ENCODE measurements around the gene SLC25A30. TPM values are rescaled to one million over a fixed set of nuclear protein-coding genes. Genes with fewer than 3 reads are reported as not detected.
A peak's percentile ranks its signal among the peaks of the same experiment; 100 is the strongest.

Gene SLC25A30
- total and polyA plus RNA-seq, 11 donors = 27.9 to 208 (median 117) TPM

GRCh38 chr13:45410001-45410400 is 8.2 kb downstream of the SLC25A30 start:
- no peak overlapping the region for H3K4me3 ChIP-seq
- TF ChIP-seq CTCF (IDR thresholded peaks at IDR 0.05) (no peak), POLR2A (IDR thresholded peaks at IDR 0.05) (no peak)
- peaks cover under 1 to 36% (median 21%) of the 10 kb centered on the region in 12 donors for H3K4me1 ChIP-seq
- 62 to 75% (median 67%) methylated on average over 2 of the region's 2 CpGs for WGBS, 4 donors
- ATAC-seq (no peak), DNase-seq (no peak)
- no peaks in the 10 kb centered on the region for H3K27me3 ChIP-seq
- intact Hi-C loops (cut with DNase I) = no loop called here
- peaks cover 0 to 67% (median 59%) of the 10 kb centered on the region in 9 donors for H3K36me3 ChIP-seq
- H3K27ac ChIP-seq = no peak overlapping the region
- no peaks in the 10 kb centered on the region for H3K9me3 ChIP-seq

DNA sequence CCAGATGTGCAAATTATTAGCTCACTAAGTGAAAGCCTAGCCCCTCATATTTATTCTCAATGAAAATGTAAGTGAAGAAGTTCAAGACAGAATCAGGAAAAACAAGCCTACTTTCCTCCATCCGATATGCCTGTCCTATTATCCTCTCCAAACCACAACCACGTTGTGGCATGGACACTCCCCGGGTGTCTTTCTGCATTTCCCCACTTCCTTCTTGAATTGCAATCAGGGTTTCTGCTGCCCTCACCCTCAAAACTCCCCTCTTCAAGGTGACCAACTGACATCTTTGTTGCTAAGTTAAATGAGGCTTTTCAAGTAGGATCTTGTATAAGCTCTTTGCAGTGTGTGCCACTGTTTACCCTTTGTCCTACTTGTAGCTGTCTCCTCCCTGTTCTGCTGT is 11.8 kb downstream of the SLC25A30 start:
- peaks cover 0 to 23% (median 6%) of the 10 kb centered on the region in 12 donors for H3K4me1 ChIP-seq
- DNase-seq (no peak), ATAC-seq (no peak)
- no peaks in the 10 kb centered on the region for H3K9me3 ChIP-seq
- no peak overlapping the region for H3K27ac ChIP-seq
- 66 to 80% (median 73%) methylated on average over 3 of the region's 3 CpGs for WGBS, 4 donors
- peaks cover 0 to 100% (median 94%) of the 10 kb centered on the region in 9 donors for H3K36me3 ChIP-seq
- H3K4me3 ChIP-seq = no peak overlapping the region
- intact Hi-C loops (cut with DNase I) = no loop called here
- H3K27me3 ChIP-seq = no peaks in the 10 kb centered on the region
- TF ChIP-seq POLR2A (IDR thresholded peaks at IDR 0.05) (no peak), CTCF (IDR thresholded peaks at IDR 0.05) (no peak)

DNA sequence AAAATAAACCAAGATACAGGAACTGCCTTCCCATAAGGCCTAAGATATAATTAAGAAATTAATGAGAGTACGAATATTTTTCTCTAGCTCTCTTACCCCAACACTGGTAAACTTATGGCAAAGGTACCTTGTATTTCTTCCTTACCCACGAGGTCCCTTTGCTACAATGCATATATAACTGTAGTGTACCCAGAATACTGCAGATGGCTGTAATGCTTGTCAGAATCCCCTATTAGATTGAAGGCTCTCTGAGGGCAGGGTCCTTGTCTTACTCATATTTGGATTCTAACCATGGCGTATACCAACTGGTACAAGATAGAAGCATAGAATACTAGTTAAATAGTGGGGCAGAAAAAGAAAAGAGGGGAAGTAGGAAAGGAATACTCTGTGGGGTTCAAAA is 15.1 kb downstream of the SLC25A30 start:
- TF ChIP-seq CTCF (IDR thresholded peaks at IDR 0.05) = no peak
- TF ChIP-seq POLR2A (IDR thresholded peaks at IDR 0.05) = no peak
- intact Hi-C loops (cut with DNase I) = no loop called here
- Histone ChIP-seq H3K27ac (peak overlapping the region; percentile 50 to 80 (median 73)), H3K9me3 (no peaks in the 10 kb centered on the region), H3K4me3 (no peak overlapping the region), H3K27me3 (no peaks in the 10 kb centered on the region), H3K36me3 (peaks cover 0 to 100% (median 96%) of the 10 kb centered on the region in 9 donors), H3K4me1 (peaks cover 0 to 24% (median 11%) of the 10 kb centered on the region in 12 donors)
- ATAC-seq (peak in 1 of 4 donors; percentile 3), DNase-seq (peak in 1 of 5 donors; percentile 1)
- WGBS, 4 donors = 73 to 86% (median 77%) methylated on average over 3 of the region's 3 CpGs

GRCh38 chr13:45402641-45403040 is 15.5 kb downstream of the SLC25A30 start:
- peak overlapping the region; percentile 50 to 85 (median 73) for H3K27ac ChIP-seq
- H3K4me1 ChIP-seq = peaks cover 0 to 24% (median 11%) of the 10 kb centered on the region in 12 donors
- peak; percentile 85 to 94 (median 89) for ATAC-seq
- H3K4me3 ChIP-seq = no peak overlapping the region
- peak in 4 of 5 donors; percentile 36 to 62 (median 48) for DNase-seq
- 55 to 66% (median 61%) methylated on average over 3 of the region's 3 CpGs for WGBS, 4 donors
- intact Hi-C loops (cut with DNase I) = no loop called here
- H3K36me3 ChIP-seq = peaks cover 0 to 100% (median 96%) of the 10 kb centered on the region in 9 donors
- no peak for TF ChIP-seq POLR2A (IDR thresholded peaks at IDR 0.05)
- TF ChIP-seq CTCF (IDR thresholded peaks at IDR 0.05) = no peak
- no peaks in the 10 kb centered on the region for H3K27me3 ChIP-seq
- no peaks in the 10 kb centered on the region for H3K9me3 ChIP-seq

All from heart left ventricle (tissue), 16 donors.